ENCODE results near the gene OR2AG2. TPM values are rescaled to one million over a fixed set of nuclear protein-coding genes. Genes with fewer than 3 reads are reported as not detected.

The OR2AG2 gene
- total and polyA plus RNA-seq, 4 donors: 0.01 to 0.18 (median 0.06) TPM; not detected in 1

DNA sequence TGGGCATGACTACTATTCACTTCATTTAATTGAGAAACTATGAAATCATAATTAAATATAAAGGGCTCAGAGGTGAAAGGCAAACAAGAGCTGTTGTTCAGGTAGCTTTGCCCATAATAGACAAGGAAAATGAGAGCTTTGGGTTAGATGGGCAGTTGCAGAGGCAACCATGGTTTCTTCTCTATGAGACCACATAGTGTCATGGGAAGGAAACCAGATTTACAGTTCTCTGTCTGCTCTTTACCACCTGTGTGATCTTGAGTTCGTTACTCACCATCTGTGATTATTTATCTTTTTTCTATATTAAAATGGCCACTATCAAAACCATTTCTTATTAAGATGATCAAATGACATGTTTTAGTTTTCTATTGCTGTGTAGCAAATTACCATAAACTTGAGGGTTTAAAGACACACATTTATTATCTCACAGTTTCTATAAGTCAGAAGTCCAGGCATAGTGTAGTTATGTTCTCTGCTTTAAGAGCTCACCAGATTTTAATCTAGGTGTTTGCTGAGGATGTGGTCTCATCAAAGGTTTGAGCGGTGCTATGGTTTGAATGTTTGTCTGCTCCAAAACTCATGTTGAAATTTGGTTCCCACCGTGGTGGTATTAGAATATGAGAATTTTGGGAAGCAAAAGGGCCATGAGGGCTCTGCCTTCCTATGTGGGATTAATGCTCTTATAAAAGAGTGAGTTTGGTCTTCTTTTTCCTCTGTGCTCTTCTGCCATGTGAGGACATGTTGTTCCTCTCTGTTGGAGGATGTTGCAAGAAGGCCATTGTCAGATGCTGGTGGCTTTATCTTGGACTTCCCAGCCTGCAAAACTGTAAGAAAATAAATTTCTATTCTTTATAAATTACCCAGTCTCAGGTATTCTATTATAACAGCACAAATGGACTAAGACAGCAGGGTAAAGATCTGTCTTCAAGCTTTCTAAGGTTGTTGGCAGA is 38.2 kb downstream of the OR2AG2 start:
- 71 to 79% methylated on average over 3 of the region's 3 CpGs for WGBS, 2 donors
- no peaks in the 10 kb centered on the region for H3K36me3 ChIP-seq (ENCODE audit: control insufficient read depth in 4 of 4, insufficient read depth in 4 of 4, low read length in 4 of 4)
- no peak overlapping the region for H3K27ac ChIP-seq (ENCODE audit: low read depth in 1 of 2, low read length in 1 of 2)
- ATAC-seq (ENCODE audit: insufficient read depth, low FRiP score) (no peak), DNase-seq (no peak)
- no peaks in the 10 kb centered on the region for H3K27me3 ChIP-seq (ENCODE audit: control insufficient read depth in 3 of 3, insufficient read depth in 3 of 3, low read length in 2 of 3)
- no peaks in the 10 kb centered on the region for H3K4me1 ChIP-seq (ENCODE audit: control insufficient read depth in 5 of 5, insufficient read depth in 5 of 5, low read length in 5 of 5)
- no peak overlapping the region for H3K4me3 ChIP-seq
- H3K9me3 ChIP-seq (ENCODE audit: control insufficient read depth in 4 of 4, insufficient read depth in 3 of 4, low read length in 3 of 4): peaks cover 0 to 3% (median 0%) of the 10 kb centered on the region in 4 donors
- TF ChIP-seq, protein P1, sequence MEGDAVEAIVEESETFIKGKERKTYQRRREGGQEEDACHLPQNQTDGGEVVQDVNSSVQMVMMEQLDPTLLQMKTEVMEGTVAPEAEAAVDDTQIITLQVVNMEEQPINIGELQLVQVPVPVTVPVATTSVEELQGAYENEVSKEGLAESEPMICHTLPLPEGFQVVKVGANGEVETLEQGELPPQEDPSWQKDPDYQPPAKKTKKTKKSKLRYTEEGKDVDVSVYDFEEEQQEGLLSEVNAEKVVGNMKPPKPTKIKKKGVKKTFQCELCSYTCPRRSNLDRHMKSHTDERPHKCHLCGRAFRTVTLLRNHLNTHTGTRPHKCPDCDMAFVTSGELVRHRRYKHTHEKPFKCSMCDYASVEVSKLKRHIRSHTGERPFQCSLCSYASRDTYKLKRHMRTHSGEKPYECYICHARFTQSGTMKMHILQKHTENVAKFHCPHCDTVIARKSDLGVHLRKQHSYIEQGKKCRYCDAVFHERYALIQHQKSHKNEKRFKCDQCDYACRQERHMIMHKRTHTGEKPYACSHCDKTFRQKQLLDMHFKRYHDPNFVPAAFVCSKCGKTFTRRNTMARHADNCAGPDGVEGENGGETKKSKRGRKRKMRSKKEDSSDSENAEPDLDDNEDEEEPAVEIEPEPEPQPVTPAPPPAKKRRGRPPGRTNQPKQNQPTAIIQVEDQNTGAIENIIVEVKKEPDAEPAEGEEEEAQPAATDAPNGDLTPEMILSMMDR (IDR thresholded peaks at IDR 0.05; ENCODE audit: control extremely low read depth, extremely low read depth): no peak
- H3K9ac ChIP-seq (ENCODE audit: insufficient read depth in 1 of 2, low read length in 2 of 2): no peak overlapping the region

DNA sequence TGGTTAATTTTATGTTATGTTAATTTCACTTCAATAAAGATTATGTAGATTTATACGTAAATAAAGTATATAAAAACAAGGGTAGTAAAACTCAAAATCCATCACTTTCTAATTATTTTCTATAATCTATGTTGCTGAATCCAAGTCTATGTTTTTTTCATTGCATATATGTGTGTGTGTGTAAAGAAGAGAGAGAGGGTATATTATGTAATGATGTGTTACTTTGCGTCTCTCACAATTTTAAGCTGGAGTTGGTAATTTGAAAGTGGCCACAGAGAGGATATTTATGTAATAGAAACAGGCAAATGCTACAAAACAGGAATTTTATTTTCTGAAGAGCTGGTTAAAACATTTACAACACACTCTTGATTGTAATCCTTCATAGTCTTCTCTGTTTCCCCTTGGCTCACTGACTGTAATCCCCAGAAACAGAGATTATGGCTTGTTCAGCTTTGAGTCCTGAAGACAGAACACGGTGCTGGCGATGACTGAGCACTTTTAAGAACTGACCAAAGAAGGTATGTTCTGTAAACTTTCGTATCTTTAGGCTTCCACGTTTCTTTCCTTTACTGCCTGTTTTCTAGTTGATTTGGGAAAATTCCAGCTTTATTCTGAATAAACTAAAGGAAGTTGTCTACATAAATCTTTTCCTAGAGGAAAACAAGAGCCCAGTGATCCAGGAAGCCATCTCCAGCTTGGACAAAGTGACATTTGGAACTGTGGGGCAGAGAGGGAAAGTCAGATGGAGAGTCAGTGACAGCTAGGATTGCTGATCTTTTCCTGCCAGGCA is 43.6 kb downstream of the OR2AG2 start:
- TF ChIP-seq, protein P1 (IDR thresholded peaks at IDR 0.05; ENCODE audit: control extremely low read depth, extremely low read depth): no peak
- WGBS, 2 donors: 46 to 50% methylated on average over 6 of the region's 6 CpGs
- H3K36me3 ChIP-seq (ENCODE audit: control insufficient read depth in 4 of 4, insufficient read depth in 4 of 4, low read length in 4 of 4): no peaks in the 10 kb centered on the region
- peaks cover 0 to 2% (median 0%) of the 10 kb centered on the region in 5 donors for H3K4me1 ChIP-seq (ENCODE audit: control insufficient read depth in 5 of 5, insufficient read depth in 5 of 5, low read length in 5 of 5)
- H3K27ac ChIP-seq (ENCODE audit: low read depth in 1 of 2, low read length in 1 of 2): no peak overlapping the region
- no peak overlapping the region for H3K9ac ChIP-seq (ENCODE audit: insufficient read depth in 1 of 2, low read length in 2 of 2)
- H3K4me3 ChIP-seq: no peak overlapping the region
- ATAC-seq (ENCODE audit: insufficient read depth, low FRiP score) (no peak), DNase-seq (peak in 1 of 3 donors; percentile 12)
- peaks cover 0 to 3% (median under 1%) of the 10 kb centered on the region in 4 donors for H3K9me3 ChIP-seq (ENCODE audit: control insufficient read depth in 4 of 4, insufficient read depth in 3 of 4, low read length in 3 of 4)
- no peaks in the 10 kb centered on the region for H3K27me3 ChIP-seq (ENCODE audit: control insufficient read depth in 3 of 3, insufficient read depth in 3 of 3, low read length in 2 of 3)

DNA sequence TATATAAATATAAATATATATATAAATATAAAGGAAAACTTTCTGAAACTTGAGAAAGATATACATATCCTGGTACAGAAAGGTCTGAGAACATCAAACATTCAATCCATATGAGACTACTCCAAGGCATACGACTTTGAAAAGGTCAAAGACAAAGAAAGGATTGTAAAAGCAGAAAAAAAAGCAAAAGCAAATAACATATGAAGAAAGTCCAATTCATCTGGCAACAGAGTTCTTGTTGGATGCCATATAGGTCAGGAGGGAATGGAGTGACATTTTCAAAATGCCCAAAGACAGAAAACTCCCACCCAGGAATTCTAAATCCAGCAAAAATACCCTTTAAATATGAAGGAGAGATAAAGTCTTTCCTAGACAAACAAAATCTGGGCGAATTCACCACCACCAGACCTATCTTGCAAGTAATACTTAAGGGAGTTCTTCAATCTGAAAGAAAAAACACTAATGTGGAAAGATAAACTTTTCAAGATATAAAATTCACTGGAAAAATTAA is 46.3 kb downstream of the OR2AG2 start:
- WGBS, 2 donors: 64 to 85% methylated on average over 2 of the region's 2 CpGs
- H3K27me3 ChIP-seq (ENCODE audit: control insufficient read depth in 3 of 3, insufficient read depth in 3 of 3, low read length in 2 of 3): no peaks in the 10 kb centered on the region
- no peak for DNase-seq
- H3K27ac ChIP-seq (ENCODE audit: low read depth in 1 of 2, low read length in 1 of 2): no peak overlapping the region
- H3K9ac ChIP-seq (ENCODE audit: insufficient read depth in 1 of 2, low read length in 2 of 2): no peak overlapping the region
- no peak overlapping the region for H3K4me3 ChIP-seq
- ATAC-seq (ENCODE audit: insufficient read depth, low FRiP score): no peak
- peaks cover 0 to 2% (median 0%) of the 10 kb centered on the region in 5 donors for H3K4me1 ChIP-seq (ENCODE audit: control insufficient read depth in 5 of 5, insufficient read depth in 5 of 5, low read length in 5 of 5)
- TF ChIP-seq, protein P1 (IDR thresholded peaks at IDR 0.05; ENCODE audit: control extremely low read depth, extremely low read depth): no peak
- H3K9me3 ChIP-seq (ENCODE audit: control insufficient read depth in 4 of 4, insufficient read depth in 3 of 4, low read length in 3 of 4): peaks cover 0 to 3% (median 2%) of the 10 kb centered on the region in 4 donors
- H3K36me3 ChIP-seq (ENCODE audit: control insufficient read depth in 4 of 4, insufficient read depth in 4 of 4, low read length in 4 of 4): peaks cover 0 to 2% (median 0%) of the 10 kb centered on the region in 4 donors

Data from lung (tissue), 12 donors.